Loucy (cell line): ENCODE measurements around the gene TMEM156.

Experiments
- H2AFZ ChIP-seq: fragments of 200-600 bp; sonication (generic); 2 replicates; pipeline ENCODE4 v1.6.0; 2016; ENCODE audit warnings: antibody characterized with exemption, mild to moderate bottlenecking, low read length, moderate library complexity
- H3F3A ChIP-seq: fragments of 200-600 bp; 2 replicates; pipeline ENCODE4 v1.6.0; 2016; ENCODE audit warnings: antibody characterized with exemption, low read depth, mild to moderate bottlenecking
- H3K27me3 ChIP-seq: fragments of 200-600 bp; sonication (generic); 2 replicates; pipeline ENCODE4 v1.6.1; 2014; ENCODE audit warnings: low read length, mild to moderate bottlenecking; ENCODE audit not compliant: insufficient read depth, poor library complexity, severe bottlenecking
- H3K36me3 ChIP-seq: fragments of 200-600 bp; sonication (generic); 2 replicates; pipeline ENCODE4 v1.6.1; 2016; ENCODE audit warnings: low read length; ENCODE audit not compliant: insufficient read depth
- H3K4me1 ChIP-seq: fragments of 200-600 bp; sonication (generic); 2 replicates; pipeline ENCODE4 v1.5.1; 2014; ENCODE audit warnings: low read length, mild to moderate bottlenecking; ENCODE audit not compliant: insufficient read depth, poor library complexity, severe bottlenecking
- H3K4me2 ChIP-seq: fragments of 200-600 bp; sonication (generic); 2 replicates; pipeline ENCODE4 v1.6.0; 2014; ENCODE audit warnings: antibody characterized with exemption, low read length, low read depth, mild to moderate bottlenecking; ENCODE audit not compliant: poor library complexity, severe bottlenecking
- H3K4me3 ChIP-seq: fragments of 200-600 bp; sonication (generic); 2 replicates; pipeline ENCODE4 v1.5.1; 2014; ENCODE audit warnings: low read length, mild to moderate bottlenecking, mixed read lengths; ENCODE audit not compliant: poor library complexity, severe bottlenecking
- H3K79me2 ChIP-seq: fragments of 200-600 bp; sonication (generic); 2 replicates; pipeline ENCODE4 v1.6.1; 2014; ENCODE audit warnings: low read length; ENCODE audit not compliant: insufficient read depth
- H3K9ac ChIP-seq: fragments of 200-600 bp; sonication (generic); 2 replicates; pipeline ENCODE4 v1.6.0; 2014; ENCODE audit warnings: mild to moderate bottlenecking, low read depth, low read length, moderate library complexity; ENCODE audit not compliant: poor library complexity, severe bottlenecking
- H3K9me2 ChIP-seq: fragments of 200-600 bp; sonication (generic); replicated peaks from 2 replicates; pipeline ENCODE4 v1.6.1; 2016; ENCODE audit warnings: low read depth, low read length, mixed read lengths
- H3K9me3 ChIP-seq: fragments of 200-600 bp; sonication (generic); 2 replicates; pipeline ENCODE4 v1.6.1; 2014; ENCODE audit warnings: mild to moderate bottlenecking, antibody characterized with exemption, low read length, low read depth; ENCODE audit not compliant: insufficient read depth
- H4K20me1 ChIP-seq: fragments of 200-600 bp; sonication (generic); 2 replicates; pipeline ENCODE4 v1.6.0; 2014; ENCODE audit warnings: antibody characterized with exemption, low read length, mild to moderate bottlenecking; ENCODE audit not compliant: insufficient read depth, poor library complexity, severe bottlenecking
- CTCF ChIP-seq: fragments of 200-600 bp; sonication (generic); conservative IDR thresholded peaks from 2 replicates; pipeline ENCODE4 v1.5.1; 2014; ENCODE audit warnings: mild to moderate bottlenecking, antibody characterized with exemption, low read length
- EZH2phosphoT487 ChIP-seq: fragments of 200-600 bp; IDR thresholded peaks from 2 replicates; pipeline ENCODE4 v1.6.1; 2018; ENCODE audit warnings: antibody characterized with exemption, mild to moderate bottlenecking, moderate library complexity, borderline replicate concordance

TMEM156 gene

GRCh38 chr4:39048311-39048710, 16.1 kb upstream of the TMEM156 start:
- H3K79me2 ChIP-seq = peaks cover 71% of the 10 kb centered on the region

GRCh38 chr4:39047681-39048080, 15.5 kb upstream of the TMEM156 start:
- Histone ChIP-seq H4K20me1 (peaks cover 32% of the 10 kb centered on the region), H3K4me3 (peak overlapping the region; percentile 76), H3K27me3 (no peaks in the 10 kb centered on the region), H3K9me3 (no peaks in the 10 kb centered on the region), H3K36me3 (no peaks in the 10 kb centered on the region), H3K4me1 (peaks cover 44% of the 10 kb centered on the region), H3K9me2 (no peaks in the 10 kb centered on the region), H3K79me2 (peaks cover 65% of the 10 kb centered on the region), H3K9ac (peak overlapping the region; percentile 56), H3K4me2 (peak overlapping the region; percentile 87), H3F3A (no peaks in the 10 kb centered on the region), H2AFZ (no peak overlapping the region)
- no peak for TF ChIP-seq EZH2phosphoT487
- TF ChIP-seq CTCF = no peak

More at GRCh38 chr4:39048311-39048710, 16.1 kb upstream of the TMEM156 start:
- TF ChIP-seq EZH2phosphoT487 (no peak), CTCF (no peak)
- peak overlapping the region; percentile 76 for H3K4me3 ChIP-seq
- no peaks in the 10 kb centered on the region for H3K27me3 ChIP-seq
- H2AFZ ChIP-seq = no peak overlapping the region
- H3K4me1 ChIP-seq = peaks cover 42% of the 10 kb centered on the region
- no peaks in the 10 kb centered on the region for H3K9me2 ChIP-seq
- no peaks in the 10 kb centered on the region for H3K9me3 ChIP-seq
- H4K20me1 ChIP-seq = peaks cover 35% of the 10 kb centered on the region
- H3K9ac ChIP-seq = peak overlapping the region; percentile 56
- H3F3A ChIP-seq = no peaks in the 10 kb centered on the region
- H3K36me3 ChIP-seq = no peaks in the 10 kb centered on the region
- peak overlapping the region; percentile 87 for H3K4me2 ChIP-seq

GRCh38 chr4:39046249-39046648, 14.0 kb upstream of the TMEM156 start:
- H3K4me2 ChIP-seq = peak overlapping the region; percentile 87
- peak overlapping the region; percentile 78 for H3K9ac ChIP-seq
- H3K4me3 ChIP-seq = peak overlapping the region; percentile 76
- no peaks in the 10 kb centered on the region for H3F3A ChIP-seq
- peaks cover 40% of the 10 kb centered on the region for H3K4me1 ChIP-seq
- no peak for TF ChIP-seq EZH2phosphoT487
- TF ChIP-seq CTCF = no peak
- H3K27me3 ChIP-seq = no peaks in the 10 kb centered on the region
- no peaks in the 10 kb centered on the region for H3K9me2 ChIP-seq
- no peak overlapping the region for H2AFZ ChIP-seq
- no peaks in the 10 kb centered on the region for H3K9me3 ChIP-seq
- H3K36me3 ChIP-seq = no peaks in the 10 kb centered on the region
- peaks cover 52% of the 10 kb centered on the region for H3K79me2 ChIP-seq
- peaks cover 32% of the 10 kb centered on the region for H4K20me1 ChIP-seq
